Small intestine (tissue), 7 donors: ENCODE results near the gene DENND1A. TPM values are rescaled to one million over a fixed set of nuclear protein-coding genes. Genes with fewer than 3 reads are reported as not detected.

Experiments
- DNase-seq, 2 donors: peaks; one replicate each; pipeline versions ENCODE4 v3.0.0 to v3.0.0-alpha.2; 2013
- FAIRE-seq: peaks from 2 replicates; lab custom pipeline; 2012; peaks lifted over from hg19 to GRCh38; lab: Jason Lieb, UNC
- H3K27ac ChIP-seq, 3 donors: one replicate each; pipeline ENCODE4 v1.5.1; 2013; ENCODE audit warnings: low read length in 2 of 3, mild to moderate bottlenecking in 2 of 3, control low read depth in 1 of 3, inconsistent platforms in 1 of 3, low read depth in 1 of 3, moderate library complexity in 1 of 3
- H3K27me3 ChIP-seq, 3 donors: one replicate each; pipeline ENCODE4 v1.6.1; 2013; ENCODE audit warnings: low read length in 3 of 3, inconsistent platforms in 1 of 3; ENCODE audit not compliant: control insufficient read depth in 3 of 3, insufficient read depth in 3 of 3
- H3K36me3 ChIP-seq, 3 donors: one replicate each; pipeline ENCODE4 v1.6.1; 2013; ENCODE audit warnings: low read length in 3 of 3, inconsistent platforms in 1 of 3, low read depth in 1 of 3, mild to moderate bottlenecking in 1 of 3, moderate library complexity in 1 of 3; ENCODE audit not compliant: control insufficient read depth in 3 of 3, insufficient read depth in 2 of 3
- H3K4me1 ChIP-seq, 3 donors: one replicate each; pipeline ENCODE4 v1.6.1; 2013; ENCODE audit warnings: low read length in 2 of 3, inconsistent platforms in 1 of 3, low read depth in 1 of 3, mild to moderate bottlenecking in 1 of 3, moderate library complexity in 1 of 3; ENCODE audit not compliant: control insufficient read depth in 3 of 3, insufficient read depth in 2 of 3
- H3K4me3 ChIP-seq, 3 donors: one replicate each; pipeline ENCODE4 v1.5.1; 2013; ENCODE audit warnings: low read length in 3 of 3, control low read depth in 1 of 3, inconsistent platforms in 1 of 3, low read depth in 1 of 3, mild to moderate bottlenecking in 1 of 3, moderate library complexity in 1 of 3
- H3K9me3 ChIP-seq, 2 donors: one replicate each; pipeline ENCODE4 v1.6.1; 2013; ENCODE audit warnings: low read depth in 1 of 2, low read length in 1 of 2; ENCODE audit not compliant: control insufficient read depth in 2 of 2, insufficient read depth in 1 of 2
- WGBS, 3 donors: extraction: QIAGEN DNeasy Blood & Tissue Kit; methylation state at CpG; one replicate each; pipeline ENCODE4 v1.1.7; 2013; 5-methylcytosine and 5-hydroxymethylcytosine counted together
- polyA plus RNA-seq, 4 donors: library from polyadenylated mRNA; stranded (reverse) in 3 of 4; unstranded in 1 of 4; fragments of 200-250 nt in 3 of 4; fragments of 120-200 nt in 1 of 4; gene quantifications; one replicate each; pipeline versions ENCODE4 v1.2.1 to v1.2.3, GENCODE V29; 2013
- donor health status: healthy with polysubstance abuse.
- donor health status: control.
- donor health status: control.
- donor health status: Bipolar disorder and iron deficiency.
- donor health status: healthy.

The DENND1A gene
- polyA plus RNA-seq, 4 donors: 11.5 to 43.4 (median 20.0) TPM

- H3K27ac ChIP-seq: no peak overlapping the region
- WGBS, 3 donors: 57 to 73% (median 58%) methylated on average over 2 of the region's 2 CpGs
- FAIRE-seq: no peak
- no peaks in the 10 kb centered on the region for H3K36me3 ChIP-seq
- DNase-seq: no peak
- H3K9me3 ChIP-seq: no peaks in the 10 kb centered on the region
- peaks cover 0 to 2% (median 0%) of the 10 kb centered on the region in 3 donors for H3K27me3 ChIP-seq
- H3K4me3 ChIP-seq: no peak overlapping the region
- H3K4me1 ChIP-seq: peaks cover 0 to 18% (median 7%) of the 10 kb centered on the region in 3 donors
Measured at GRCh38 chr9:123359106-123359505, 570.8 kb downstream of the DENND1A start.

GRCh38 chr9:123358181-123358905 lies 571.6 kb downstream of the DENND1A start:
- H3K36me3 ChIP-seq: no peaks in the 10 kb centered on the region
- H3K4me1 ChIP-seq: peaks cover 0 to 18% (median 7%) of the 10 kb centered on the region in 3 donors
- H3K27me3 ChIP-seq: peaks cover 0 to 6% (median 0%) of the 10 kb centered on the region in 3 donors
- no peak overlapping the region for H3K4me3 ChIP-seq
- H3K9me3 ChIP-seq: no peaks in the 10 kb centered on the region
- H3K27ac ChIP-seq: no peak overlapping the region
- FAIRE-seq (no peak), DNase-seq (no peak)
- 81 to 85% (median 82%) methylated on average over 10 of the region's 10 CpGs for WGBS, 3 donors

GRCh38 chr9:123357743-123358059 lies 572.2 kb downstream of the DENND1A start:
- Histone ChIP-seq H3K4me3 (no peak overlapping the region), H3K27me3 (peaks cover 0 to 6% (median 0%) of the 10 kb centered on the region in 3 donors), H3K27ac (no peak overlapping the region), H3K36me3 (no peaks in the 10 kb centered on the region), H3K9me3 (no peaks in the 10 kb centered on the region), H3K4me1 (peaks cover 0 to 18% (median 7%) of the 10 kb centered on the region in 3 donors)
- 94 to 100% (median 100%) methylated on average over 2 of the region's 2 CpGs for WGBS, 3 donors
- FAIRE-seq (no peak), DNase-seq (no peak)

GRCh38 chr9:123356851-123357742 lies 572.8 kb downstream of the DENND1A start:
- Histone ChIP-seq H3K4me3 (no peak overlapping the region), H3K27me3 (peaks cover 0 to 6% (median 0%) of the 10 kb centered on the region in 3 donors), H3K27ac (no peak overlapping the region), H3K4me1 (peaks cover 0 to 18% (median 7%) of the 10 kb centered on the region in 3 donors), H3K9me3 (no peaks in the 10 kb centered on the region), H3K36me3 (no peaks in the 10 kb centered on the region)
- 78 to 87% (median 82%) methylated on average over 19 of the region's 19 CpGs for WGBS, 3 donors
- FAIRE-seq (no peak), DNase-seq (no peak)

GRCh38 chr9:123355761-123356431 lies 574.0 kb downstream of the DENND1A start, which contains the start of gene CRB2:
Gene CRB2 (plus strand): TSS chr9:123356197. CDS start chr9:123356261, 64 bp downstream.
- DNase-seq (no peak), FAIRE-seq (no peak)
- Histone ChIP-seq H3K4me3 (no peak within 1 kb of the TSS), H3K36me3 (no peaks in the 10 kb centered on the region), H3K27me3 (peaks cover 0 to 6% (median 0%) of the 10 kb centered on the region in 3 donors), H3K27ac (no peak within 1 kb of the TSS), H3K9me3 (no peaks in the 10 kb centered on the region), H3K4me1 (peaks cover 0 to 18% (median 7%) of the 10 kb centered on the region in 3 donors)
- 65 to 84% (median 81%) methylated on average over 11 to 17 of the region's 17 CpGs for WGBS, 3 donors

- Histone ChIP-seq H3K27ac (no peak overlapping the region), H3K4me3 (no peak overlapping the region), H3K4me1 (peaks cover 0 to 9% (median 0%) of the 10 kb centered on the region in 3 donors), H3K27me3 (peaks cover 0 to 6% (median 0%) of the 10 kb centered on the region in 3 donors), H3K36me3 (no peaks in the 10 kb centered on the region), H3K9me3 (no peaks in the 10 kb centered on the region)
- FAIRE-seq: no peak
- DNase-seq: no peak
- WGBS, 3 donors: 47 to 60% (median 51%) methylated on average over 9 of the region's 9 CpGs
Measured at GRCh38 chr9:123354806-123355508, 575.0 kb downstream of the DENND1A start.

GRCh38 chr9:123353984-123354591 lies 575.8 kb downstream of the DENND1A start:
- Histone ChIP-seq H3K27ac (no peak overlapping the region), H3K9me3 (no peaks in the 10 kb centered on the region), H3K4me3 (no peak overlapping the region), H3K27me3 (peaks cover 0 to 8% (median 0%) of the 10 kb centered on the region in 3 donors), H3K36me3 (no peaks in the 10 kb centered on the region), H3K4me1 (peaks cover 0 to 2% (median 0%) of the 10 kb centered on the region in 3 donors)
- DNase-seq (peak; percentile 44 to 77), FAIRE-seq (no peak)
- 16 to 23% (median 21%) methylated on average over 20 of the region's 20 CpGs for WGBS, 3 donors
